Endothelial cell of umbilical vein (primary cell): ENCODE results near the gene TACC3. TPM values are rescaled to one million over a fixed set of nuclear protein-coding genes. Genes with fewer than 3 reads are reported as not detected.

Source experiments
- BruUV-seq: library from RNA; stranded (reverse); fragments of 400-500 nt; replicated peaks from 2 replicates; lab custom pipeline; 2021; lab: Mats Ljungman, UMichigan
- CTCF ChIA-PET: fragments of 300-600, 350-600 bp; sonication (Branson Sonifier 250); formaldehyde crosslinking; loops from one replicate; lab custom pipeline; 2021; ENCODE audit warnings: antibody characterized with exemption, inconsistent platforms; lab: Charles Lee
- POLR2A ChIA-PET: fragments of 300-600, 350-600 bp; sonication (Branson Sonifier 250); formaldehyde crosslinking; loops from one replicate; lab custom pipeline; 2021; ENCODE audit warnings: antibody characterized with exemption, inconsistent platforms; lab: Charles Lee
- DNase-seq: peaks from one replicate; pipeline ENCODE4 v3.0.0-alpha.2; 2011; ENCODE audit warnings: low read depth, low spot score
- FAIRE-seq: peaks from 2 replicates; lab custom pipeline; 2011; peaks lifted over from hg19 to GRCh38; lab: Jason Lieb, UNC
- H2AFZ ChIP-seq: 2 replicates; pipeline ENCODE4 v1.6.0; 2012; ENCODE audit warnings: low read depth, low read length, control low read depth, inconsistent platforms
- H3K27ac ChIP-seq: 2 replicates; pipeline ENCODE4 v1.5.1; 2011; ENCODE audit warnings: low read depth, mild to moderate bottlenecking, control low read depth, low read length, moderate library complexity; ENCODE audit not compliant: insufficient read depth
- H3K27me3 ChIP-seq, 2 experiments: 2 replicates each; pipeline versions ENCODE4 v1.6.0 to v1.6.1; 2011; ENCODE audit warnings: low read length in 2 of 2, mixed read lengths in 1 of 2; ENCODE audit not compliant: control insufficient read depth in 2 of 2, insufficient read depth in 2 of 2
- H3K36me3 ChIP-seq, 2 experiments: 2 replicates in 1 of 2; 3 replicates in 1 of 2; pipeline ENCODE4 v1.5.1; 2011; ENCODE audit warnings: low read length in 2 of 2, mild to moderate bottlenecking in 1 of 2, moderate library complexity in 1 of 2; ENCODE audit not compliant: control insufficient read depth in 2 of 2, insufficient read depth in 2 of 2; ENCODE audit errors: extremely low read depth in 1 of 2
- H3K4me1 ChIP-seq: 3 replicates; pipeline ENCODE4 v1.5.1; 2011; ENCODE audit warnings: mild to moderate bottlenecking, low read length; ENCODE audit not compliant: control insufficient read depth, insufficient read depth; ENCODE audit errors: extremely low read depth
- H3K4me2 ChIP-seq: 2 replicates; pipeline ENCODE4 v1.6.1; 2011; ENCODE audit warnings: low read length, control low read depth, mixed read lengths; ENCODE audit not compliant: insufficient read depth
- H3K4me3 ChIP-seq, 3 experiments: fragments of 200-600 bp in 1 of 3; sonication (generic), shearing (Covaris generic) in 1 of 3; replicated peaks in 1 of 3; 2 replicates each; pipeline ENCODE4 v1.5.1; 2011 to 2016; ENCODE audit warnings: control low read depth in 3 of 3, low read length in 3 of 3, mild to moderate bottlenecking in 2 of 3, inconsistent platforms in 1 of 3, low read depth in 1 of 3, moderate library complexity in 1 of 3; ENCODE audit not compliant: insufficient read depth in 1 of 3
- H3K79me2 ChIP-seq: 2 replicates; pipeline ENCODE4 v1.6.0; 2012; ENCODE audit warnings: low read length, inconsistent platforms; ENCODE audit not compliant: control insufficient read depth, insufficient read depth
- H3K9ac ChIP-seq: replicated peaks from 2 replicates; pipeline ENCODE3; 2011; ENCODE audit warnings: low read length, control low read depth; ENCODE audit not compliant: insufficient read depth; ENCODE audit errors: extremely low read depth
- H3K9me1 ChIP-seq: replicated peaks from 3 replicates; pipeline ENCODE4 v1.6.0; 2011; ENCODE audit warnings: mild to moderate bottlenecking, low read length; ENCODE audit not compliant: control insufficient read depth, insufficient read depth; ENCODE audit errors: extremely low read depth
- H3K9me3 ChIP-seq: replicated peaks from 2 replicates; pipeline ENCODE4 v1.5.1; 2012; ENCODE audit warnings: low read length, inconsistent platforms; ENCODE audit not compliant: control insufficient read depth, insufficient read depth
- H4K20me1 ChIP-seq: replicated peaks from 2 replicates; pipeline ENCODE3; 2011; ENCODE audit warnings: mild to moderate bottlenecking, low read length; ENCODE audit not compliant: control insufficient read depth, insufficient read depth; ENCODE audit errors: extremely low read depth
- MAX ChIP-seq: IDR thresholded peaks from 2 replicates; pipeline ENCODE4 v1.6.1; 2011; ENCODE audit not compliant: insufficient read depth, insufficient read length
- POLR2A ChIP-seq: IDR thresholded peaks from 2 replicates; pipeline ENCODE4 v1.6.1; 2012; ENCODE audit warnings: low read depth, mild to moderate bottlenecking, control low read depth, low read length
- POLR2AphosphoS5 ChIP-seq: IDR thresholded peaks from 2 replicates; pipeline ENCODE4 v1.6.1; 2012; ENCODE audit warnings: low read depth, mild to moderate bottlenecking, control low read depth, low read length, moderate library complexity; ENCODE audit not compliant: insufficient read depth
- dilution Hi-C: fragments of 300-500 bp; cut with MboI; formaldehyde crosslinking; loops from one replicate; pipeline ENCODE4 v1.15.0; 2019; ENCODE audit warnings: low sequenced_read_pairs; ENCODE audit not compliant: extremely low pct_ligation_motif_present
- intact Hi-C: fragments of 100-400 bp; cut with micrococcal nuclease; formaldehyde crosslinking; loops from one replicate; pipeline ENCODE4 v1.10.0; 2022
- polyA plus RNA-seq, 4 experiments: library from polyadenylated mRNA; depleted of rRNA in 3 of 4; stranded (reverse) in 3 of 4; unstranded in 1 of 4; fragments of >200 nt; gene quantifications; 2 replicates each; pipeline versions ENCODE4 v1.2.1 to v1.2.3, GENCODE V29; 2011 to 2012; ENCODE audit warnings: missing spikeins in 1 of 4
- total RNA-seq: library from RNA; stranded (reverse); gene quantifications from 2 replicates; pipeline ENCODE4 v1.2.3, GENCODE V29; 2021

TACC3 gene
- total and polyA plus RNA-seq, 2 donors (not counting 3 experiments of a cell fraction or from before 2014, with no cell fraction given) = 54.5 to 135 TPM

- peaks cover 20% of the 10 kb centered on the region for H3K4me1 ChIP-seq
- H3K4me2 ChIP-seq = peak overlapping the region; percentile 14
- H3K4me3 ChIP-seq = peak overlapping the region; percentile 27 to 54 (median 32)
- CTCF ChIA-PET = interaction anchor here (4.1 to 12.0 kb wide), 2 partner anchors 9 to 28 kb away, joined by 11 to 347 read pairs; partner anchors contain the start of gene SLBP
- peaks cover 56% of the 10 kb centered on the region for H3K79me2 ChIP-seq
- H3K27me3 ChIP-seq = no peaks in the 10 kb centered on the region
- POLR2A ChIA-PET = interaction anchor here (1.3 kb wide), 1 partner anchor 8 kb away, joined by 8 read pairs; the partner anchor contains the start of gene SLBP
- no peaks in the 10 kb centered on the region for H3K9me3 ChIP-seq
- TF ChIP-seq POLR2A (peak; percentile 38), MAX (no peak), POLR2AphosphoS5 (peak; percentile 48)
- H3K9me1 ChIP-seq = no peaks in the 10 kb centered on the region
- dilution Hi-C loops = no loop called here
- peak overlapping the region; percentile 68 for H3K9ac ChIP-seq
- DNase-seq (peak; percentile 51), FAIRE-seq (peak; percentile 37)
- intact Hi-C loops = no loop called here
- peaks cover 2 to 19% of the 10 kb centered on the region in 2 experiments for H3K36me3 ChIP-seq
- no peaks in the 10 kb centered on the region for H4K20me1 ChIP-seq
- no TSS peak for BruUV-seq
- H3K27ac ChIP-seq = peak overlapping the region; percentile 37
- peak overlapping the region; percentile 59 for H2AFZ ChIP-seq
Measured at GRCh38 chr4:1720163-1720983, 948 bp upstream of the TACC3 start.
